Measurements from ENCODE around the gene ANKFY1.

GRCh38 chr17:4148611-4149308, 115.0 kb downstream of the ANKFY1 start:
- TF ChIP-seq EZH2phosphoT487 (IDR thresholded peaks at IDR 0.05; ENCODE audit: insufficient read depth, low read depth) (no peak), EZH2 (IDR thresholded peaks at IDR 0.05; ENCODE audit: insufficient read depth, poor library complexity, severe bottlenecking) (no peak)
